GM12878 (cell line): ENCODE results near the gene GAK. TPM values are rescaled to one million over a fixed set of nuclear protein-coding genes. Genes with fewer than 3 reads are reported as not detected.

Experiments used
- ATAC-seq: fragments of 200-7000 bp; cut with Tn5 transposase; 3 replicates; pipeline ENCODE4 v1.9.1; 2020; ENCODE audit warnings: mild to moderate bottlenecking, moderate library complexity
- BruUV-seq: library from RNA; stranded (reverse); fragments of 400-500 nt; replicated peaks from 2 replicates; lab custom pipeline; 2021; lab: Mats Ljungman, UMichigan
- CTCF ChIA-PET: fragments of 300-600 bp; sonication (Branson Sonifier 250); formaldehyde crosslinking; extraction: SDS; loops from one replicate; lab custom pipeline; 2021; ENCODE audit warnings: inconsistent platforms; lab: Yijun Ruan, JAX
- POLR2A ChIA-PET: fragments of 350-600 bp; formaldehyde crosslinking; extraction: SDS; loops from one replicate; lab custom pipeline; 2021; ENCODE audit warnings: inconsistent platforms; lab: Charles Lee
- RAD21 ChIA-PET: fragments of 300-600 bp; sonication (Branson Sonifier 250); formaldehyde crosslinking; loops from one replicate; lab custom pipeline; 2023; ENCODE audit warnings: antibody characterized with exemption; ENCODE audit not compliant: unreplicated experiment; lab: Charles Lee
- SMC1A ChIA-PET: fragments of 300-600 bp; sonication (Branson Sonifier 250); formaldehyde crosslinking; loops from one replicate; lab custom pipeline; 2023; ENCODE audit not compliant: unreplicated experiment, uncharacterized antibody; lab: Charles Lee
- DNase-seq: peaks from one replicate; pipeline ENCODE4 v3.0.0-alpha.2; 2011; ENCODE audit warnings: low read depth, low spot score
- FAIRE-seq: peaks from 3 replicates; lab custom pipeline; 2011; peaks lifted over from hg19 to GRCh38; lab: Jason Lieb, UNC
- H2AFZ ChIP-seq: 2 replicates; pipeline ENCODE4 v1.6.0; 2011; ENCODE audit warnings: low read depth, low read length, control low read depth; ENCODE audit not compliant: control insufficient read depth
- H3K27ac ChIP-seq: 2 replicates; pipeline ENCODE4 v1.5.1; 2011; ENCODE audit warnings: control low read depth; ENCODE audit not compliant: control insufficient read depth, insufficient read depth
- H3K27me3 ChIP-seq, 2 experiments: replicated peaks in 1 of 2; 2 replicates each; pipeline versions ENCODE4 v1.6.0 to v1.6.1; 2011; ENCODE audit warnings: low read length in 1 of 2; ENCODE audit not compliant: control insufficient read depth in 2 of 2, insufficient read depth in 2 of 2
- H3K36me3 ChIP-seq, 2 experiments: 2 replicates each; pipeline ENCODE4 v1.5.1; 2011; ENCODE audit warnings: low read length in 1 of 2; ENCODE audit not compliant: control insufficient read depth in 2 of 2, insufficient read depth in 2 of 2
- H3K4me1 ChIP-seq: 2 replicates; pipeline ENCODE4 v1.6.1; 2011; ENCODE audit warnings: mild to moderate bottlenecking, low read length, moderate library complexity, mixed read lengths; ENCODE audit not compliant: control insufficient read depth, insufficient read depth
- H3K4me2 ChIP-seq: 2 replicates; pipeline ENCODE4 v1.6.0; 2011; ENCODE audit warnings: control low read depth; ENCODE audit not compliant: control insufficient read depth, insufficient read depth
- H3K4me3 ChIP-seq: fragments of 200-600 bp; sonication (generic); 2 replicates; pipeline ENCODE4 v1.5.1; 2016
- H3K79me2 ChIP-seq: 2 replicates; pipeline ENCODE4 v1.6.0; 2011; ENCODE audit warnings: low read length; ENCODE audit not compliant: control insufficient read depth, insufficient read depth
- H3K9ac ChIP-seq: 2 replicates; pipeline ENCODE4 v1.8.0; 2011; ENCODE audit warnings: low read length, control low read depth, mixed read lengths; ENCODE audit not compliant: control insufficient read depth, insufficient read depth
- H3K9me3 ChIP-seq: replicated peaks from 3 replicates; pipeline ENCODE4 v1.5.1; 2011; ENCODE audit warnings: mild to moderate bottlenecking, low read length; ENCODE audit not compliant: control insufficient read depth, insufficient read depth
- H4K20me1 ChIP-seq: 2 replicates; pipeline ENCODE4 v1.6.0; 2011; ENCODE audit not compliant: control insufficient read depth, insufficient read depth
- FOXK2 ChIP-seq: fragments of 450-650 bp; IDR thresholded peaks from 2 replicates; pipeline ENCODE4 v1.6.1; 2017; ENCODE audit warnings: mild to moderate bottlenecking, moderate library complexity
- NRF1 ChIP-seq: conservative IDR thresholded peaks from 2 replicates; pipeline ENCODE4 v1.6.1; 2011; ENCODE audit warnings: mild to moderate bottlenecking, low read depth, low read length, improper control_type of control experiment
- POLR2A ChIP-seq: IDR thresholded peaks from 2 replicates; pipeline ENCODE4 v1.6.1; 2011; ENCODE audit warnings: low read depth, mild to moderate bottlenecking, low read length
- TCF7 ChIP-seq: IDR thresholded peaks from 2 replicates; pipeline ENCODE4 v1.6.1; 2014; ENCODE audit warnings: antibody characterized with exemption, borderline replicate concordance
- WGBS: methylation state at CpG from one replicate; pipeline ENCODE4 v1.1.6; 2016; ENCODE audit warnings: low lambda C conversion rate; ENCODE audit not compliant: insufficient replicate concordance, insufficient coverage; ENCODE audit errors: missing lambda C conversion rate; 5-methylcytosine and 5-hydroxymethylcytosine counted together
- in situ Hi-C: fragments of 300-500 bp; cut with MboI; formaldehyde crosslinking; loops from 9 replicates; pipeline ENCODE4 v1.14.3; 2018; ENCODE audit warnings: mixed read lengths
- intact Hi-C: fragments of 100-400 bp; cut with micrococcal nuclease; formaldehyde crosslinking; loops from one replicate; pipeline ENCODE4 v1.14.2; 2022; ENCODE audit not compliant: unreplicated experiment
- polyA plus RNA-seq, 11 experiments: library from polyadenylated mRNA; depleted of rRNA in 4 of 11; unstranded in 6 of 11; stranded (reverse) in 5 of 11; fragments of >200 nt; fragmentation: Nextera tagmentation in 4 of 11; fragmentation: Illumina TruSeq in 1 of 11; extraction: Ambion mirVana in 4 of 11; extraction: Trizol in 1 of 11; gene quantifications; 1 replicate in 1 of 11; 2 replicates in 10 of 11; pipeline versions ENCODE4 v1.2.1 to v1.2.3, GENCODE V29; 2011 to 2016; ENCODE audit warnings: inconsistent platforms in 2 of 11, missing spikeins in 2 of 11, low read depth in 1 of 11
- total RNA-seq, 4 experiments: library from RNA; depleted of rRNA in 3 of 4; stranded (reverse); fragments of >200 nt in 3 of 4; fragmentation: Illumina TruSeq in 1 of 4; extraction: Trizol in 1 of 4; gene quantifications; 2 replicates each; pipeline versions ENCODE4 v1.2.1 to v1.2.3, GENCODE V29; 2013 to 2021

The GAK gene
- total and polyA plus RNA-seq, 10 of the 15 experiments (the other 5 are each of a cell fraction or from before 2014, with no cell fraction given) = 0.82 to 127 (median 53.8) TPM

GRCh38 chr4:885353-885752 is 46.8 kb downstream of the GAK start:
- Histone ChIP-seq H3K4me3 (no peak overlapping the region), H3K9ac (no peak overlapping the region), H3K9me3 (no peaks in the 10 kb centered on the region), H3K36me3 (peaks cover 2 to 36% of the 10 kb centered on the region in 2 experiments; a peak in 2 of 4 replicates), H2AFZ (no peak overlapping the region), H3K27ac (no peak overlapping the region), H3K27me3 (no peaks in the 10 kb centered on the region), H3K4me1 (no peaks in the 10 kb centered on the region), H3K4me2 (no peak overlapping the region), H3K79me2 (no peaks in the 10 kb centered on the region), H4K20me1 (no peaks in the 10 kb centered on the region)
- WGBS = 94% methylated on average over 10 of the region's 10 CpGs
- ChIA-PET POLR2A (no interaction called here), RAD21 (no interaction called here), SMC1A (no interaction called here), CTCF (no interaction called here)
- ATAC-seq (no peak), DNase-seq (no peak), FAIRE-seq (no peak)
- intact Hi-C loops = no loop called here
- TF ChIP-seq POLR2A (peak; percentile 44; the same call in 1 of the 2 replicates), TCF7 (no peak)
- in situ Hi-C loops = no loop called here
- no TSS peak for BruUV-seq

DNA sequence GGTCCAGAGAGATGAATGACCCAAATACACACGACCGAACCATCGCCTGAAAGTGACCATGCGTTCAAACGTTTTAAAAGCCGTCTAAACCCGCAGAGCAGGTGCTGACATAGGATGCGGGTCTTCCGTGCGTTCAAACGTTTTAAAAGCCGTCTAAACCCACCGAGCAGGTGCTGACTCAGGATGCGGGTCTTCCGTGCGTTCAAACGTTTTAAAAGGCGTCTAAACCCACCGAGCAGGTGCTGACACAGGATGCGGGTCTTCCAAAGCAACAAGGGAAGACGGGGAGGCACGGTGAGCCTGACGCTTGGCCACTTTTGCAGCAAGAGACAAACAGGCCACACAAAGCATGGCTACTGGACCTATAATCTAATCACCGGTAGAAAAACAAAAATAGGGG is 47.2 kb downstream of the GAK start:
- Histone ChIP-seq H3K27ac (no peak overlapping the region), H3K9me3 (no peaks in the 10 kb centered on the region), H2AFZ (no peak overlapping the region), H3K4me2 (no peak overlapping the region), H4K20me1 (no peaks in the 10 kb centered on the region), H3K4me1 (peaks cover 3% of the 10 kb centered on the region), H3K9ac (no peak overlapping the region), H3K4me3 (no peak overlapping the region), H3K36me3 (peaks cover 4 to 33% of the 10 kb centered on the region in 2 experiments; a peak in 2 of 4 replicates), H3K79me2 (no peaks in the 10 kb centered on the region), H3K27me3 (no peaks in the 10 kb centered on the region)
- intact Hi-C loops = no loop called here
- ChIA-PET SMC1A (no interaction called here), POLR2A (no interaction called here), CTCF (no interaction called here), RAD21 (no interaction called here)
- no TSS peak for BruUV-seq
- ATAC-seq = no peak
- no peak for FAIRE-seq
- in situ Hi-C loops = no loop called here
- no peak for DNase-seq
- TF ChIP-seq NRF1 (no peak), FOXK2 (no peak)
- WGBS = 93% methylated on average over 24 of the region's 24 CpGs
